Hepatocyte (in vitro differentiated cells): ENCODE measurements around the gene CARMIL1.

Experiments used
- EZH2phosphoT487 ChIP-seq: fragments of 200-600 bp; sonication (generic); IDR thresholded peaks from one replicate; pipeline ENCODE4 v1.6.1; 2018; ENCODE audit warnings: antibody characterized with exemption, mild to moderate bottlenecking, low read depth, moderate library complexity; ENCODE audit not compliant: unreplicated experiment, severe bottlenecking
- TF ChIP-seq, protein P1 (sequence below): fragments of 200-600 bp; sonication (generic); IDR thresholded peaks from 2 replicates; pipeline ENCODE4 v1.5.1; 2016; ENCODE audit warnings: antibody characterized with exemption, mild to moderate bottlenecking; ENCODE audit not compliant: poor library complexity

GRCh38 chr6:25541228-25541627, 262.1 kb downstream of the CARMIL1 start:
- TF ChIP-seq, protein P1, sequence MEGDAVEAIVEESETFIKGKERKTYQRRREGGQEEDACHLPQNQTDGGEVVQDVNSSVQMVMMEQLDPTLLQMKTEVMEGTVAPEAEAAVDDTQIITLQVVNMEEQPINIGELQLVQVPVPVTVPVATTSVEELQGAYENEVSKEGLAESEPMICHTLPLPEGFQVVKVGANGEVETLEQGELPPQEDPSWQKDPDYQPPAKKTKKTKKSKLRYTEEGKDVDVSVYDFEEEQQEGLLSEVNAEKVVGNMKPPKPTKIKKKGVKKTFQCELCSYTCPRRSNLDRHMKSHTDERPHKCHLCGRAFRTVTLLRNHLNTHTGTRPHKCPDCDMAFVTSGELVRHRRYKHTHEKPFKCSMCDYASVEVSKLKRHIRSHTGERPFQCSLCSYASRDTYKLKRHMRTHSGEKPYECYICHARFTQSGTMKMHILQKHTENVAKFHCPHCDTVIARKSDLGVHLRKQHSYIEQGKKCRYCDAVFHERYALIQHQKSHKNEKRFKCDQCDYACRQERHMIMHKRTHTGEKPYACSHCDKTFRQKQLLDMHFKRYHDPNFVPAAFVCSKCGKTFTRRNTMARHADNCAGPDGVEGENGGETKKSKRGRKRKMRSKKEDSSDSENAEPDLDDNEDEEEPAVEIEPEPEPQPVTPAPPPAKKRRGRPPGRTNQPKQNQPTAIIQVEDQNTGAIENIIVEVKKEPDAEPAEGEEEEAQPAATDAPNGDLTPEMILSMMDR, result no peak
- TF ChIP-seq EZH2phosphoT487, result no peak
